Skeletal muscle satellite cell (primary cell): ENCODE results near the gene TACSTD2.
"Not testable (repeated sequence)": the region's sequence is repeated elsewhere in the genome, so short reads cannot be mapped to it uniquely, and the experiment has no call there.

Source experiments
- H3K27me3 ChIP-seq: 2 replicates; pipeline ENCODE4 v1.7.0; 2013; ENCODE audit warnings: low read length; ENCODE audit not compliant: control insufficient read depth, insufficient read depth
- H3K36me3 ChIP-seq: 2 replicates; pipeline ENCODE4 v1.7.0; 2013; ENCODE audit warnings: mild to moderate bottlenecking, control low read depth, low read length; ENCODE audit not compliant: insufficient read depth
- H3K4me1 ChIP-seq: 2 replicates; pipeline ENCODE4 v1.7.0; 2013; ENCODE audit warnings: low read length; ENCODE audit not compliant: control insufficient read depth, insufficient read depth
- H3K4me2 ChIP-seq: 2 replicates; pipeline ENCODE4 v1.7.0; 2013; ENCODE audit warnings: mild to moderate bottlenecking, low read length
- H3K4me3 ChIP-seq: 2 replicates; pipeline ENCODE4 v1.7.0; 2013; ENCODE audit warnings: low read length
- H3K9ac ChIP-seq: 2 replicates; pipeline ENCODE4 v1.7.0; 2013; ENCODE audit warnings: mild to moderate bottlenecking, low read depth, low read length, moderate library complexity
- H3K9me3 ChIP-seq: replicated peaks from 2 replicates; pipeline ENCODE4 v1.7.0; 2013; ENCODE audit warnings: mild to moderate bottlenecking, control low read depth, low read length

TACSTD2 gene

DNA sequence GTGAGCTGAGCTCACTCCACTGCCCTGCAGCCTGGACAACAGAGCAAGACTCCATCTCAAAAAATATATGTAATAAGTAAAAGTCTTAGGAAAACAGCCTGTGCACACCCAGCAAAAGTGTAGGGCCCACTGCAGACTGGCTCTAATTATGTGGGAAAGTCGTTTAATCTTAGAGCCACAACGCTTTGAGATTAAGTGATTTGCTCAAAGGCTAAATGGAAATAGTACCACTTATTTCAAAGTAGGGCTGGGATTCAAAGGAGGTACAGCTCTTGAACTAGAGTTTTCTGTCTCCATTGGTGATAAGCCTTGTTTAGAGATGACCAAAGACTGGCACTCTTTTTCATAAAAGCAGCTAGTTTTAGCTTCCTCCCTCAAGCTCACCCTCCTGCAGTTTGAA is 2.2 kb downstream of the TACSTD2 start:
- Histone ChIP-seq H3K9ac (no peak overlapping the region), H3K4me2 (no peak overlapping the region), H3K27me3 (peaks cover 31% of the 10 kb centered on the region), H3K4me3 (no peak overlapping the region), H3K9me3 (no peaks in the 10 kb centered on the region), H3K4me1 (peaks cover 6% of the 10 kb centered on the region), H3K36me3 (no peaks in the 10 kb centered on the region)

DNA sequence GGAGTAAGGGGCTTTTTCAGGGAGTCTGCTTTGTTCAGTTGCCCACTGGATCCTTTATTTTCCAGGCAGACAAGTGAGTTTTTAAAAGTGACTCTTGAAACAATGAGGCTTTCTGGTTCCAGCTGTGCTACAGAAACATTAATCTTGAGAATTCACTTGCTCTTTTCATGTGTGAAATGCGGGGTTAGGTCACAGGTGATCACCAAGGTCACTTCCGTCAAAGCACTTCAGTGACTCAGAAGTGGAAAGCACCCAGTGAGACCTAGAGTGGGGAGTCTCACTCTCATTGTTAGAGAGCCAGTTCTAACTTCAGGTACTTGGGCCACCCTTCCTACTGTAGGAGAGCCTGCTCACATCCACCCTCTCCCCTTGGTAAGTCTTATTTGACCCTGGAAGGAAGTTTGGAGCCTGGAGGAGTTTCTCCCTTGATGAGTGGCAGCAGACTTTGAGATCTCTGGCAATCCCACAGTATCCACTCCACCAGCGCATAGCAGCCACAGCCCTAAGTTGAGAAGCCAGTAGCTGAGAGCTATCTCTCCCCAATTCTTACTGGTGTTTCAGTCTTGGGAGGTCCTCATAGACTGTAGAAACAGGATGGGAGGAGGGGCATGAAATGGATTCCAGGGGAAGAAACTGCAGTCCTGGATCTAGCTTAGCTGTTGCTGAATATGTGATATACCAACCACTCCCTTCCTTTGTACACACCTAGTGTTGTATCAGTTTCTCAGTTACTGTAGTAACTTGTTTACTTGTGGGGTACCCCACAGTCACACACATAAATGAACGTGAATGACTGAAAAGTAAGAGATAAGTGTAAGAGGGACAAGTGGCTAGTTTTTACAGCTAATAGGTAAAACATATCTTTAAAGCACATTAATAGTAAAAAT is 3.1 kb downstream of the TACSTD2 start:
- Histone ChIP-seq H3K9ac (no peak overlapping the region), H3K36me3 (no peaks in the 10 kb centered on the region), H3K27me3 (peaks cover 31% of the 10 kb centered on the region), H3K4me2 (no peak overlapping the region), H3K9me3 (no peaks in the 10 kb centered on the region), H3K4me1 (peaks cover 6% of the 10 kb centered on the region), H3K4me3 (no peak overlapping the region)

DNA sequence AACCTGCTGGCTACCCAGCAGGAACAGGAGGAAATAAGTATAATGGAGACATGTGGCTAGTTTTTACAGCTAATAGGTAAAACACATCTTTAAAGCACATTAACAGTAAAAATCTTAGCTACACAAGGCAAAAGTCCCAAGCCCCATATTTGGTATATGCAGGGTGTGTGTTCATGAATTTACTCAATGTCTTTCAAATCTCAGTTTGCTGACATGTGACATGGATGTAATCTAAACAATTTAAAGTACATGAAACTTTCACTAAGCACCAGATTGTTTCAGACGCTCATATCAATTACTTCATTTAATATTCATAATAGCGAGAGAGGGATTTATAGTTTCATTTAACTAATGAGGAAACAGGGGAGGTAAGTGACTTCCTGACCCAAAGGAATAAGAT is 3.9 kb downstream of the TACSTD2 start:
- Histone ChIP-seq H3K4me1 (peaks cover 11% of the 10 kb centered on the region), H3K9ac (no peak overlapping the region), H3K4me3 (no peak overlapping the region), H3K27me3 (peaks cover 31% of the 10 kb centered on the region), H3K36me3 (no peaks in the 10 kb centered on the region), H3K9me3 (no peaks in the 10 kb centered on the region), H3K4me2 (no peak overlapping the region)

DNA sequence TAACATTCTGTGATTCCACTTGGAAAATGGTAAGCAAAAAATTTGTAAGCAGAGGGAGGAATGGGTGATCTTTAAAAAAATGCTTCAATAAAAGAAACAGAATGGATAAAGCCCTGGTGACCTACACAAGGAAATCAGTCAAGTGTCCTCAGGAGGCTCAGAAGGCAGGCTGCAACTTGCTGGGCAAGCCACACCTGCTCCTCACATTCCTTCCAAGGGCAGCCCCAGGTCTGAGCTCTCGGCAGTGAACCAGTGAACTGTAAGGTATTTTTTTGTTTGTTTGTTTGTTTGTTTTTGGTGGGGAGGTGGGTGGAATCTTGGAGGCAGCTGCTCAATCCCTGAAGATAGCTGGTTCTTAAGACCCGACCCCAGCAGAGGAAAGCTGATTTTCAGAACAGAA is 4.4 kb downstream of the TACSTD2 start:
- Histone ChIP-seq H3K4me1 (peaks cover 11% of the 10 kb centered on the region), H3K9ac (no peak overlapping the region), H3K4me3 (no peak overlapping the region), H3K27me3 (peaks cover 31% of the 10 kb centered on the region), H3K36me3 (no peaks in the 10 kb centered on the region), H3K9me3 (no peaks in the 10 kb centered on the region), H3K4me2 (no peak overlapping the region)

DNA sequence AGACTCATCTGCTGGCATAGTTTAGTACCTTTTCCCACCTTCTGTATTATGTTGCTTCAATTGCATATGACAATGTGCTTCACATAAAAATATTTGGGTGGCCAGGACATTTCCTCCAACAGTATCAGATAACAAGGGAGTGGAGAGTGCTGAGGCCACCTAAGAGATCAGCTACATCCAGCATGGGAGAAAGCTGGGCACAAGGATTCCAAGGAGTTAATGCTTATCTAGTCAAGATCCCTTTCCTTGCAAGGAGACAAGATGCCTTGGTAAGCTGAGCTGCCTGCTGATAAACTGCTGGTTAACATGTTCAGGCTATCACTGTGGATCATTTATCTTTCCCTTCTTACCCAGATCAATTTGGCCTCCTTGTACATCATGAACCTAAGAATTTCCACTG is 5.4 kb downstream of the TACSTD2 start:
- peaks cover 9% of the 10 kb centered on the region for H3K4me1 ChIP-seq
- no peak overlapping the region for H3K9ac ChIP-seq
- no peak overlapping the region for H3K4me2 ChIP-seq
- H3K4me3 ChIP-seq: no peak overlapping the region
- H3K27me3 ChIP-seq: peaks cover 23% of the 10 kb centered on the region
- no peaks in the 10 kb centered on the region for H3K36me3 ChIP-seq
- no peaks in the 10 kb centered on the region for H3K9me3 ChIP-seq

DNA sequence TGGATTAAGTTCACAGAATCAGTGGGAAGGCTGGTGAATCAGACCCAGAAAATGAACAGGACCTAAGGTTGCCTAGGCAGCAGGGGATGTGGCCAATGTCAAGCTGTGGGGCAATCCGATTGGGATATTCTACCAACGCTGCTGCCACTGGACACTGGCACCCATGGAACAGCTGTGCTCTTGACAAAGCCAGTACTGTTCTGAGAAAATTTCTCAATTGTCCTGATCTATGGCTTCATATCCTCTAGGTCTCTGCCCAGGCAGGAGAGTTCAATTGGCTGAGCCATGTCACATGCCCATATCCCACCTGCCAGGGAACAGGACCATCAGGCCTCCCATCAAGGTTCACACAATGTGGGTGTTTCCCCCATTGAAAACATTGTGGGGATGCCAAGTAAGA is 6.2 kb downstream of the TACSTD2 start:
- Histone ChIP-seq H3K36me3 (no peaks in the 10 kb centered on the region), H3K9ac (no peak overlapping the region), H3K27me3 (peaks cover 16% of the 10 kb centered on the region), H3K4me3 (no peak overlapping the region), H3K4me2 (no peak overlapping the region), H3K9me3 (no peaks in the 10 kb centered on the region), H3K4me1 (peaks cover 5% of the 10 kb centered on the region)

DNA sequence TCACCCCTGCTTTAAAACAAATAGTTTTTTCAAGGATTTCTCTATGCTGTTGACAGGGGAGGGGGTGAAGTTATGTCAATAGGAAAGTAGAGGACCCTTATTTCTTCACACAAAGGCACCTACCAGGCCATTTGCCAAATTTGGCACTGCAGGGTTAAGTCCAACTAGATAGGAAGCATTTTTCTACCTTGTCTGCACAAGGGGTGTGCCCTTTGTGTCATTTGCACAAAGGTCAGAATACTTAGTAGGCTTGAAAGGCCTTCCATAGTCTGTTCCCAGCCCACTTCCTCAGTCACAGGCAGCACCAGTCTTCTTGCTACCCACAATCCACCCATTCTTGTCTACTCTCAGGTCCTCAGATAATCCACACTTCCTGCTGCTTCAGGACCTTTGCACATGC is 7.0 kb downstream of the TACSTD2 start:
- Histone ChIP-seq H3K4me3 (no peak overlapping the region), H3K9ac (no peak overlapping the region), H3K27me3 (peaks cover 11% of the 10 kb centered on the region), H3K36me3 (no peaks in the 10 kb centered on the region), H3K4me1 (peaks cover 5% of the 10 kb centered on the region), H3K9me3 (no peaks in the 10 kb centered on the region), H3K4me2 (no peak overlapping the region)

DNA sequence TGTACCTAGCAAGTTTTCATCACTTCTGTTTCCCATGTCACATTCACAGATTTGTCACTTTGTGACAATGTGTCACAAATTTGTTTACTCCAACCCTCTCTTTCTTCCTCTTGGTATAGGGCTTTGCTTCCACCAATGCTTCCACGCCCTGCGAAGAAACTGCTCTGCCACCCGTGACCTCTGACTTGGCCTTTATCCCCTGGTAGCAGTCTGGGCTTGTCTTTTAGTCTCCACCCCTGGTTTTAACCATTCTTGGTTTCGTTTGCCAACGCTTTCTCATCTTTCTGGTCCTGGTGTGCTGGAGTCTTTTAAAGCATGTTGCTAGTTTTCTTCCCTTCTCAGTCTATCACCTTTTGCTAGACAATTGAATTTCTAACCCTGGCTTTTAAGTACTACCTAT is 8.1 kb downstream of the TACSTD2 start:
- Histone ChIP-seq H3K9me3 (no peaks in the 10 kb centered on the region), H3K4me3 (no peak overlapping the region), H3K4me2 (no peak overlapping the region), H3K27me3 (peaks cover 7% of the 10 kb centered on the region), H3K36me3 (no peaks in the 10 kb centered on the region), H3K9ac (no peak overlapping the region), H3K4me1 (peaks cover 5% of the 10 kb centered on the region)

DNA sequence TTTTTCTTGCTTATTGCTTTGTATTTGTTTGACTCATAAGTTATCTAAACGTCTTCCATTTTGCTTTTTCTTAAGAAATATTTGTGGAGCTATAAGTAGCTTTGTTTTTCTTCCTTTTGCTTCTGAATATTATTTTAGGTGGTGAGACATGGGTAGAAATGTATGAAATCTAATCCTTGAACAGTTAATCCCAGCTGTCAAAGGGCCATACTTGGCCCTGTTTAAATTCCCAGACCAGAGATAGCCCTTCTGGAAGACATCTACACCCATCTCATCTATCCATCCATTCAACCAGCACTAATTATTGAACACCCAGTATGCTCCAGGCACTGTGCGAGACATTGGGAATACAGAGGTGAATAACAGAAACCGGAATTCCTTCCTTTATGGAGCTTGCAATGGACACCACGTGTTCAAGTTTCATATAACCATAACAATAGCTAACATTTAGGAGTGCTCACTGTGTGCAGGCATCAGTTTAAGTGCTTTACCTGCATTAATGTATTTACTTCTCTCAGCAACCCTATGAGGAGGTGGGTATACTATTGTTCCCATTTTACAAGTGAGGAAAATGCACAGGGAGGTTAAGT is 8.7 kb downstream of the TACSTD2 start:
- no peak overlapping the region for H3K4me3 ChIP-seq

DNA sequence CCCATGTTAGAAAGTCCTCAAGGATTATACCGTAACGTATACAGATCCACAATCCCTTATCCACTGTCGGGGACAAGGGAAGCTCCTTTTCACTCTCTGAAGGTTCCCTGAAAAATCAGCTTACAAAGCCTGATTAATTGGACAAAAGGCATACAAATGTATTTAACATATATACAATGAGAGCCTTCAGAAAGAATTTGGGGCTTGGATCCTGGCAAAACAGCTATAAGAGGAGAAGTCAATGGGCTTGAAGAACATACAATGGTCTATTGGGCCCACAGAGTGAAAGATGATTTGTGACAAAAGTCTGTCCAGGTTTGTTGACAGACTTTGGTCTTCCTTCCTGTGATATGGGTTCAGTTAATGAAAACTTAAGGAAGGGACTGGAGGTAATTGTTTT is 10.7 kb downstream of the TACSTD2 start:
- Histone ChIP-seq H3K4me2 (no peak overlapping the region), H3K4me1 (peaks cover 5% of the 10 kb centered on the region), H3K9ac (no peak overlapping the region), H3K36me3 (no peaks in the 10 kb centered on the region), H3K27me3 (no peaks in the 10 kb centered on the region), H3K4me3 (no peak overlapping the region), H3K9me3 (no peaks in the 10 kb centered on the region)

More for the DNA sequence above, 8.7 kb downstream of the TACSTD2 start:
- no peaks in the 10 kb centered on the region for H3K9me3 ChIP-seq
- H3K36me3 ChIP-seq: no peaks in the 10 kb centered on the region
- H3K4me2 ChIP-seq: no peak overlapping the region
- H3K9ac ChIP-seq: no peak overlapping the region
- peaks cover 2% of the 10 kb centered on the region for H3K27me3 ChIP-seq
- H3K4me1 ChIP-seq: peaks cover 5% of the 10 kb centered on the region

DNA sequence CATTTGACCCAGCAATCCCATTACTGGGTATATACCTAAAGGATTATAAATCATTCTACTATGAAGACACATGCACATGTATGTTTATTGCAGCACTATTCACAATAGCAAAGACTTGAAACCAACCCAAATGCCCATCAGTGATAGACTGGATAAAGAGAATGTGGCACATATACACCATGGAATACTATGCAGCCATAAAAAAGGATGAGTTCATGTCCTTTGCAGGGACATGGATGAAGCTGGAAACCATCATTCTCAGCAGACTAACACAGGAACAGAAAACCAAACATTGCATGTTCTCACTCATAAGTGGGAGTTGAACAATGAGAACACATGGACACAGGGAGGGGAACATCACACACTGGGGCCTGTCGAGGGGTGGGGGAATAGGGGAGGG is 13.3 kb downstream of the TACSTD2 start:
- H3K27me3 ChIP-seq, H3K4me1 ChIP-seq, H3K4me2 ChIP-seq, H3K4me3 ChIP-seq, H3K9ac ChIP-seq, H3K9me3 ChIP-seq, H3K36me3 ChIP-seq: not testable (repeated sequence)

DNA sequence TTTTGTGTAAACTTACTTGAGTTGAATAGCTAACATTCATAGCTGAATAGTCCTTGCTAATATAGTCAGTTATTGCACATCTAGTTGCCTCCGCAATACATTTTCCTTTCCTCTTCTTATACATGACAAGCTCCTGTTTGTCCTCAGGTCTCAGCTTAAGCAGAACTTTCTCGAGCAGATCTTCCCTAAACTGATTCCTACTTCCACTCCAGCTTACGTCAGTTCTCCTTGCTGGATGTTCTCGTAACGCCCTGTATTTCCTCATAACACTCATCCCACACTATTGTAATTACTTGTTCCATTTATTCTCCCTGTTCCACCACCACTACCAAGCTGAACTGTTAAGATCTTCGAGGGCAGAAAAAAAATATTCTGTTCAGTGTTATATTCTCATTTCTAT is 15.4 kb downstream of the TACSTD2 start:
- Histone ChIP-seq H3K4me2 (no peak overlapping the region), H3K4me1 (no peaks in the 10 kb centered on the region), H3K27me3 (no peaks in the 10 kb centered on the region), H3K4me3 (no peak overlapping the region), H3K9me3 (no peaks in the 10 kb centered on the region), H3K9ac (no peak overlapping the region), H3K36me3 (no peaks in the 10 kb centered on the region)
